GM21723 (cell line): ENCODE results near the gene LRRC72.
"Not testable (repeated sequence)": the region's sequence is repeated elsewhere in the genome, so short reads cannot be mapped to it uniquely, and the experiment has no call there.

Source experiments
- ATAC-seq: cut with Tn5 transposase; IDR thresholded peaks from one replicate; pipeline ENCODE4 v1.9.1; 2021; ENCODE audit warnings: mild to moderate bottlenecking, moderate library complexity; ENCODE audit not compliant: unreplicated experiment

Gene LRRC72

GRCh38 chr7:16524332-16524731 lies 2.3 kb upstream of the LRRC72 start:
- no peak for ATAC-seq

DNA sequence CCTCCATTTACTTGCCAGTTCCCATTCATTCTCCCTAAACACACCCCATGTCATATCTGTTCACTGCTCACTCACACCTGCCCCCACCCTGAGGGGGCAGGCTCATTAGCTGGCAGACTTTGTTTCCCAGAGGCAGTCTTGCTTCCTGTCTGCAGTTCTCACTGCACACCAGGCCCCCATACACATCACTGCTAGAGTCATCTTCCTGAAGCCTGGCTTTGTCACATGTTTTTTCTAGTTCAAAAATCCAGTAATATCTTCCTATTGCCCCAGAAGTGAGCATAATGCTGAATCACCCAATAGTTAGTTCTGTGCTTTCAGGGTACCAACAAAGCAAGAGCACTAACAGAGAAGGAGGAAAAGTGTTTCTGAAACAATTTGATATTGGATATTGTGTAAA lies 1.9 kb downstream of the LRRC72 start:
- ATAC-seq: no peak

DNA sequence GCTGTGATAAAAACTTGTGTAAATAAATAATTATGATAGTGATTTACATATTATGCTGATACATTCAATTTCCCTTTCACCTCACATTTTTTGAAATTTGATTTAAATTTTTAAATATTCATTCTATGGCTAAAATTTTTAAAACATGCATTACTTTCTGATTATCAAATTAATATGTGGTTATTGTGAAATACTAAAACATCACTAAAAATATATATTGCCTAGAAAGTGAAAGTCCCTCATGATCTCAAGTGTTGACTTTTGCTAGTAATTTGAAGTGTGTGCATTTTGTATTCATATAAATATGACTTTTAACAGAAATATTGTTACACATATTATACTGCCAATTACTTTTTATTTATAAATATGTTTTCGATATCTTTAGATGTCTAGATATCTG lies 3.1 kb downstream of the LRRC72 start:
- no peak for ATAC-seq

GRCh38 chr7:16531707-16532106 lies 5.1 kb downstream of the LRRC72 start:
- ATAC-seq: no peak

DNA sequence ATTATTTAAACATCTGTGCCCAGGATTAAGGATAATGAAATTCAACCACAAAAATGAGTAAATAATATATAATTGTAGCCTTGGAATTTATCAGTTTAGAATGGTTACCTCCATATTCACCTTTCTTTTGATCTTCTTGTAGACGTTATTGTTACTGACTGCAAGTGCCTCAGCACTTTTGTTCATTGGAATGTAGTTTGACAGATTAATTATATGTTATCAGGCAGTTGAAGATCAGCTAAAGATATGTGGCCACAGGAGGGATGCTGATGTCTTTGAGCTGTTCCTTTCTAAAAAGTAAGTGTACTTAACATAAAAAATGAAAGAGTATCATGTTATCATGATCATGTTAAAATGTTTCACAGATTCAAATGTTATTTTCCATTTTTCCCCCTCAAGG lies 5.6 kb downstream of the LRRC72 start:
- no peak for ATAC-seq

GRCh38 chr7:16535500-16535899 lies 8.9 kb downstream of the LRRC72 start:
- no peak for ATAC-seq

DNA sequence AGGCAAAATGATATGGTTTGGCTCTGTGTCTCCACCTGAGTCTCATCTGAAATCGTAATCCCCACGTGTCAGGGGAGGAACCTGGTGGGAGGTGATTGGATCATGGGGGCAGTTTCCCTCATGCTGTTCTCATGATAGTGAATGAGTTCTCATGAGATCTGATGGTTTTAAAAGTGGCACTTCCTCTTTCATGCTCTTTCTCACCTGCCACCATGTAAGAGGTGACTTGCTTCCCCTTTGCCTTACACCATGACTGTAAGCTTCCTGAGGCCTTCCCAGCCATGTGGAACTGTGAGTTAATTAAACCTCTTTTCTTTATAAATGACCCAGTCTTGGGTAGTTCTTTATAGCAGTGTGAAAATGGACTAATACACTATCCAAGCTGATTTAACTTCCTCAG lies 13.9 kb downstream of the LRRC72 start:
- not testable (repeated sequence) for ATAC-seq

DNA sequence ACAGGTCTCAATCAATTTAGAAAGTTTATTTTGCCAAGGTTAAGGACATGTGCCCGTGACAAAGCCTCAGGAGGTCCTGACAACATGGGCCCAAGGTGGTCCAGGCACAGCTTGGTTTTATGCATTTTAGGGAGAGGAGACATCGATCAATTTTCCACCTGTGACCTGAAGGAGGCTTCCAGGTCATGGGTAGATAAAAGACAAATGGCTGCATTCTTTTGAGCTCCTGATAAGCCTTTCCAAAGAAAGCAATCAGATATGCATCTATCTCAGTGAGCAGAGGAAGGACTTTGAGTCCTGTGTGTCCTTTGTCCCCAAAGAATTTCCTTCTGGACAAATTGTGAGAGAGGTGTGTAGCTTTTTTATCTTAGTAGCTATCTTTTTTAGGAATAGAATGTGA lies 15.8 kb downstream of the LRRC72 start:
- ATAC-seq: no peak

- no peak for ATAC-seq
Measured at GRCh38 chr7:16543456-16543855, 16.8 kb downstream of the LRRC72 start.

DNA sequence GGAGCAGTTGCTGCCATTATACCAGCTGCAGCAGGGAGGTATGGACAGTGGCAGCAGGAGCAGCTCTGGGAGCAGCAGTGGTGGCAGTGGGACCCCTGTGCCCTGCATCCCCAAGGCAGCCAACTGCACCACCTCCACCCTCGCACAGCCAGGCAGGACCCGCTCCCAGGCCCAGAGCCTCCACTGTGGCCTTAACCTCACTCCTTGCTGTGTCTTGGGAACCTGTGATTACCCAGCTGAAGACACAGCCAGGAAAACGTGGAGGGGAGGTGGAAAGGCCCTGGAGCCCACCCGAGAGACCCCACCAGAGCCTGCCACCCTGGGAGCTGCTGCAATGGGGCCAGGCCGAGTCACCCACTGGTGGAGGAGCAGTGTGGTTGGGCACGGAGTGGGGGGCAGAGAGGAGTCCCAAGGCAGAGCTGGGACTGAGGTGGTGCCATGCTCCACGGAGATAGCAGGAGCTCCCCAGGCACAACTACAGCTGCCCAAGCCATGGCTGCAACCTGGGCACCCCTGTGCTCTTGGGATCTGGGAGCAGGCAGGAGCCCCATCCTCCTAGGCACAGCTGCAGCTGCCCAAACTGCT lies 20.4 kb downstream of the LRRC72 start:
- no peak for ATAC-seq

DNA sequence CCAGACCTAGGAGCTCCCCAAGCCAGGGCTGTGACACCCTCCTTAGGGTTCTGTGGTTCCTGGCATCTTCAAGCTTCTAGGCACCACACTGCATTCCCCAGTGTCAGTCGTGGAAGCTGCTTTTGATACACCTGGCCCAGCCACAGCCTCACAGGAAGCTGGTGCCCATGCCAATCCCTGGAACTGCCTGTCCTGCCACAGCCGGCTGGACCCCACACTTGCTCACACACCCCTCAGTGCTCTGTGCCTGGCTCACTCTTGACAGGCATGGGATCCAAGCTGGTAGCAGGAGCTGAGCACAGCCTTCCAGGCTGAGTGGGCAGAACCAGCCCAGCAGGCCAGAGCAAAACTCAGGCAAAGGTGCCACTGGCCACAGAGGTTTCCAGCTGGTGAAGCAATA lies 21.8 kb downstream of the LRRC72 start:
- ATAC-seq: no peak

- ATAC-seq: no peak
Measured at GRCh38 chr7:16550671-16551070, 24.0 kb downstream of the LRRC72 start.

DNA sequence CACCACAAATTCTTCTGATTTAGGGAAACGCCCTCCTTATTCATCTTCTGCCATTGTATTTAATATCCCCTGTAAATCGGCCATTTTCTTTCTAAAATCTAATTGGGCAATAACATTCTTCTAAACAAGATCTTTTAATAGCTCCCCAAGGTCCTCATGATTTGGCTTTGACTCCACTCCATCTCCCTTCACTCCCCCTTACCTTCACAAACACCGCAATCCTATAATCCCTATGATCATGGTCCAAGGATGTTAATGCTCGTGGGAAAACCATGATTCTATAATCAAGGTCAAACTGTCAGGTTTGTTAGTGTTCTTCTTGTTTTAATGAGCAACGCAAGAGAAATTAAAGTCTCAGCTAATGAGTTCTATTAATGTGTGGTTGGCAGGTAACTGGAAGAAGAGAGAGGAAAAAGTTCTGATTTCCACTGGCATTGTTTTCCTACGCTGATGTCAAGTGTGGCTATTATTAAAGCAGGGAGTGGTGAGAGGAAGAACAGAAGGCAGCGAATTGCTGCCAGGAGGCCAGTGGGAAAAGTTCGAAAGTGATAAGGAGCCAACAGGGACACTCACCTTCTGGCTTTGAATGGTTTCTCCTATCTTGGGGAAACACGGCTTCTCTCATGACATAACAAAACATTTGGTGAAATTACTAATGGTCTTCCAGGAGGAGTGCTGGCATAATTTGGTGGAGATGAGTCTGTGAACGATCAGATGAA lies 28.1 kb downstream of the LRRC72 start:
- no peak for ATAC-seq

DNA sequence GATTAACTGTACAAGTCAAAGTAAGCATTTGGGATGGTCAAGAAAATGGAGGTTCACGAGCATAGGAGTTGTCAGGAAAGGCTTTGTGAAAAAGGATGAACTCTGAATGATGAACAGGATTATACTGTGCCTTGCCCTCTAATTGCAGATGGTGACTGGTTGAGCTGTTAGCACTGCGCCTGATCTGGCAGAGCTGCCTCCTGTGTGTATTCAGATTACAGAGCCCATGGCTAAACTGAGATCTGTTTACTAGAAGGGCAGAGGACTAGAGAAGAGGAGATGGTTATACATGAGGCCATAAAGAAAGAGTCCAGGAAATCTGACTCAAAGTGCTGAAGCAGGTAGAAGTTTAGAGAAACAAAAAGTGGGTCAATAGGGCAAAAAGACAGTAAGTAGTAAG lies 29.7 kb downstream of the LRRC72 start:
- ATAC-seq: no peak

DNA sequence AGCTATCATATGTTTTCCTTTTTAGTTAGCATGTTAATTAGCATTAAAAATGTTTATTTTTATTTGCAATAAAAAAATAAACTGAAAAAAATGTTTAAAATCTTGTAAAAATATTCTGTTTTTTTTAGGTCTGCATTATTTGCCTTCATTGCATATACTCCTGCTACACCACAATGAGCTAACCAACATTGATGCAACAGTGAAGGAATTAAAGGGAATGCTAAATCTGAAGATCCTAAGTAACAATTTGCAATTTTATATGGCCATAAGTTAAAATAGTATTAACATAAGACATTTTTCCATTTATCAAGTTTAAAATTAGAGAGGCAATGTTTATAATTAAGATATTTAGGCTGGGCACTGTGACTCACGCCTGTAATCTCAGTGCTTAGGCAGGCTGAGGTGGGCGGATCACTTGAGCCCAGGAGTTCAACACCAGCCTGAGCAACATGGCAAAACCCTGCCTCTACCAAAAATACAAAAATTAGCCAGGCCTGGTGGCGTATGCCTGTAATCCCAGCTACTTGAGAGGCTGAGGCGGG lies 32.2 kb downstream of the LRRC72 start:
- ATAC-seq: no peak

DNA sequence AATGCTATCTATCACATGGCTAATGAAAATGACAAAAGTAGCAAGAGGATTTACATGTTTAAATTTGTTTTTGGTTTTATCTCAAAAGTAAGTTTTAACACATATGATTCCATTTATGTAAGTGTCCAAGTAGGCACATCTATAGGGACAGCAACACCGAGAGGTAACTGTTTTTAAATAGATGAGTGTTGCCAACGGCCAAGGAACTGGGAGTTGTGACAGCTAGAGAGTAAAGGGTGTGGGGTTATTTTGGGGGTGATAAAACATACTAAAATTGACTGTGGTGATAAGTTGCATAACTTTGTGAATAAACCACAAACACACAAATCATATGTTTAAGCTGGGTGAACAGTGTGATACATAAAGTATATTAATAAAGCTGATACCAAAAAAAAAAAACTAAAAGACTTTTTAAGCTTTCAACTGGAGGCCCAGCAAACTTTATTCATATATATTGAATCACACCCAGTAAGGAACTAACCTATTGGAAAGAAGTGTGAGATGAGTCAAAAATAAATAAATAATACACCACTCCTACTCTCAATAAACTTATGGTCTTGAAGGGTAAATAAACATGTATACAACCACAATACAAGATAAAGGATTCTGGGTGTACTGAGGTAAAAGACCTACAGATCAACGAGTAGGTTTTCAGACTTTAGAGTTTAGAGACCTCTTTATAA lies 33.0 kb downstream of the LRRC72 start:
- ATAC-seq: no peak

- no peak for ATAC-seq
Measured at GRCh38 chr7:16561943-16562342, 35.3 kb downstream of the LRRC72 start.

DNA sequence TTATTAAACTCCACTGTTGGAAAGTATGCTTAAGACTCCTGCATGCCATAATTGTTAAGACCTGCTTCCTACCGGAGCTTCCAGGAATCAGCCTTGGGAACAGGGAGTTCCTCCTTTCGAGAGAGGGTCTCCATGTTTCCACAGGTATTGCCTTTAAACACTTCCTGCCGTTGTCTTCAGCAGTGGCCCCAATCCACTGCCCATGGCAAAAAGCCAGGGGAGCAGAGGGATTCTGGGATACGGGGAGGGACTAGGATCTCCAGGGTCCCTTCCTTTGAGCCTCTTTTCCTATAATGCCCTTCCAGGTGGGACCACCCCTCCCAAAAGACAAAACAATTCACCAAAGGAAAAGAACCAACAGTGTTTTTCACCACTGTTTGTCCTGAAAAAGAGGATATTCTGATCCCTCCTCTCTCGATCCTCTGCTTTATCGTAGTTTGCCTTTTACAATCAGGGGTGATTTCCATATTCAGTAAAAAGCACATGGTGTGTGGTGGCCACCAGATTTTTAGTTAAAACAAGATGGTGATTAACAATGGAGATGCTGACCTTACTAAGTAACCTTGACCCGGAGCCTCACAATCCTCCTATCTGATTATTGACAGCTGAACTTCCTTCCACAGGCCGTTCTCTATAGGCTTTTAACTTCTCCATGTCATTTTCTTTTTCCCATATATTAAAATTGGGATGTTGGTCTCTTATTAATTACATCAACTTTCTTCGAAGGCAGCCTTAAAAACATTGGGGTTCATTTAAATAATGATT lies 36.0 kb downstream of the LRRC72 start:
- ATAC-seq: no peak

GRCh38 chr7:16563281-16564022 lies 36.8 kb downstream of the LRRC72 start:
- ATAC-seq: peak; percentile 69

GRCh38 chr7:16564023-16564380 lies 37.4 kb downstream of the LRRC72 start:
- no peak for ATAC-seq
